ENCODE results near the gene ALMS1. TPM values are rescaled to one million over a fixed set of nuclear protein-coding genes. Genes with fewer than 3 reads are reported as not detected.
"Not testable (repeated sequence)": the region's sequence is repeated elsewhere in the genome, so short reads cannot be mapped to it uniquely, and the experiment has no call there.

ALMS1 gene
- total RNA-seq, 4 donors from 2014 or later, result 31.3 to 36.1 (median 32.4) TPM

- H3K9me3 ChIP-seq, result no peaks in the 10 kb centered on the region
- H3K27ac ChIP-seq (replicated peaks in 1 of 4), result no peak overlapping the region
- no peaks in the 10 kb centered on the region for H3K36me3 ChIP-seq
- no peak overlapping the region for H3K4me3 ChIP-seq
- WGBS, result 74% methylated on average over 4 of the region's 4 CpGs
- H3K4me1 ChIP-seq, result no peaks in the 10 kb centered on the region
- TF ChIP-seq POLR2A (IDR thresholded peaks at IDR 0.05; ENCODE audit: low read depth) (no peak), POLR2AphosphoS5 (IDR thresholded peaks at IDR 0.05) (no peak), EP300 (IDR thresholded peaks at IDR 0.05) (no peak), CTCF (IDR thresholded peaks at IDR 0.05) (no peak)
- no peaks in the 10 kb centered on the region for H3K27me3 ChIP-seq
- intact Hi-C loops (cut with DNase I), result no loop called here
- peak; percentile 17 for DNase-seq (ENCODE audit: extremely low spot score)
These were observed 202.5 kb downstream of the ALMS1 start for GRCh38 chr2:73588177-73588576.

GRCh38 chr2:73593680-73594079, 208.0 kb downstream of the ALMS1 start:
- WGBS, result 89% methylated on average over 2 of the region's 2 CpGs
- intact Hi-C loops (cut with DNase I), result no loop called here
- no peak for TF ChIP-seq CTCF (IDR thresholded peaks at IDR 0.05)
- no peak for TF ChIP-seq POLR2AphosphoS5 (IDR thresholded peaks at IDR 0.05)
- TF ChIP-seq POLR2A (IDR thresholded peaks at IDR 0.05; ENCODE audit: low read depth), result no peak
- no peak for TF ChIP-seq EP300 (IDR thresholded peaks at IDR 0.05)

GRCh38 chr2:73594251-73594650, 208.6 kb downstream of the ALMS1 start:
- Histone ChIP-seq H3K27me3 (no peaks in the 10 kb centered on the region), H3K4me1 (peaks cover 0 to 4% (median 0%) of the 10 kb centered on the region in 4 donors), H3K36me3 (peaks cover 0 to 1% (median 0%) of the 10 kb centered on the region in 4 donors), H3K27ac (replicated peaks in 1 of 4) (no peak overlapping the region), H3K4me3 (no peak overlapping the region), H3K9me3 (no peaks in the 10 kb centered on the region)
- 88% methylated on average over 2 of the region's 2 CpGs for WGBS
- no peak for TF ChIP-seq EP300 (IDR thresholded peaks at IDR 0.05)
- intact Hi-C loops (cut with DNase I), result no loop called here
- peak; percentile 57 for DNase-seq (ENCODE audit: extremely low spot score)

More at GRCh38 chr2:73593680-73594079, 208.0 kb downstream of the ALMS1 start:
- H3K36me3 ChIP-seq, result no peaks in the 10 kb centered on the region
- H3K4me3 ChIP-seq, result no peak overlapping the region
- H3K27me3 ChIP-seq, result no peaks in the 10 kb centered on the region
- H3K27ac ChIP-seq (replicated peaks in 1 of 4), result no peak overlapping the region
- H3K9me3 ChIP-seq, result no peaks in the 10 kb centered on the region
- H3K4me1 ChIP-seq, result peaks cover 0 to 4% (median 0%) of the 10 kb centered on the region in 4 donors
- no peak for DNase-seq (ENCODE audit: extremely low spot score)

GRCh38 chr2:73601780-73602179, 216.1 kb downstream of the ALMS1 start:
- TF ChIP-seq POLR2A (IDR thresholded peaks at IDR 0.05; ENCODE audit: low read depth) (no peak), CTCF (IDR thresholded peaks at IDR 0.05) (no peak), EP300 (IDR thresholded peaks at IDR 0.05) (no peak)
- DNase-seq (ENCODE audit: extremely low spot score), result no peak
- H3K9me3 ChIP-seq, result no peaks in the 10 kb centered on the region
- intact Hi-C loops (cut with DNase I), result no loop called here
- H3K4me1 ChIP-seq, result no peaks in the 10 kb centered on the region
- no peak overlapping the region for H3K4me3 ChIP-seq
- H3K27ac ChIP-seq (replicated peaks in 1 of 4), result no peak overlapping the region
- H3K27me3 ChIP-seq, result no peaks in the 10 kb centered on the region
- WGBS, result 92% methylated on average over 5 of the region's 5 CpGs
- peaks cover 35 to 60% (median 39%) of the 10 kb centered on the region in 4 donors for H3K36me3 ChIP-seq

- peaks cover 35 to 64% (median 40%) of the 10 kb centered on the region in 4 donors for H3K36me3 ChIP-seq
- H3K27me3 ChIP-seq; H3K9me3 ChIP-seq; H3K4me3 ChIP-seq; H3K27ac ChIP-seq (replicated peaks in 1 of 4); H3K4me1 ChIP-seq; DNase-seq (ENCODE audit: extremely low spot score); intact Hi-C loops (cut with DNase I): not testable (repeated sequence)
- 72% methylated on average over 4 of the region's 4 CpGs for WGBS
These were observed 217.5 kb downstream of the ALMS1 start for GRCh38 chr2:73603099-73603588.

GRCh38 chr2:73604589-73604988, 219.0 kb downstream of the ALMS1 start:
- H3K4me3 ChIP-seq; H3K4me1 ChIP-seq; H3K27ac ChIP-seq (replicated peaks in 1 of 4); intact Hi-C loops (cut with DNase I); H3K27me3 ChIP-seq; H3K9me3 ChIP-seq: not testable (repeated sequence)
- DNase-seq (ENCODE audit: extremely low spot score), result peak; percentile 45
- peaks cover 35 to 74% (median 47%) of the 10 kb centered on the region in 4 donors for H3K36me3 ChIP-seq
- WGBS, result 75% methylated on average over 2 of the region's 2 CpGs
